Measurements from ENCODE around the gene SLC17A7.

SLC17A7 gene

DNA sequence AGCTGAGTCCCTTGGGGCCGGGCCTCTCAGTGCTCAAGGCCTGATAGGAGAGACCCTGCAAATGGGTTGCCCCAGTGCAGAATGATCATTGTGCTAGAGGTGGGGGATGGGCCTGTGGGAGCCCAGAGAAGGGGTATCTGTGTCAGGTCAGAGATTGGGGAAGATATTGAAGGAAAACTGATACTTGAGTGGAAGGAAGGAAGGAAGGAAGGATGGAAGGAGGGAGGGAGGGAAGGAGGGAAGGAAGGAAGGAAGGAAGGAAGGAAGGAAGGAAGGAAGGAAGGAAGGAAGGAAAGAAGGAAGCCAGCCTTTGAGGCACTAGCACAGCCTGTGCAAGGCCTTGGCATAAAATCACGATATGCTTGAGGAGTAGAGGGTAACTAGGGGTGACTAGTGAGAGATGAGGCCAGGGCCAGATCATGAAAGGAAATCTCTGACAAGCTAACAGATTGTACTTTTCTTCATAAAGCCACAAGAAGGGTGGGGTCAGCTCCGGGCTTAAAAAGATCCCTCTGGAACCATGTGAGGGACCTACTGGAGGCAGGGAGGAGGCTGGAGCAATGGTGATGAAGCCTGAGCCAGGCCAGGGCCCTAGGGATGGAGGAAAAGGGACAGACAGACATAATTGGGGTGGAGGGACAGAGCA is 29.5 kb downstream of the SLC17A7 start:
- FAIRE-seq (no peak), DNase-seq (ENCODE audit: insufficient read length) (no peak)
- TF ChIP-seq POLR2A (IDR thresholded peaks at IDR 0.05; ENCODE audit: low read depth, low read length) (no peak), POLR2AphosphoS5 (IDR thresholded peaks at IDR 0.05; ENCODE audit: low read depth, low read length) (no peak), TAF1 (IDR thresholded peaks at IDR 0.05; ENCODE audit: borderline replicate concordance, low read depth, low read length) (no peak)

- TF ChIP-seq TAF1 (IDR thresholded peaks at IDR 0.05; ENCODE audit: borderline replicate concordance, low read depth, low read length) (peak; percentile 34; the same call in 1 of the 2 replicates), POLR2A (IDR thresholded peaks at IDR 0.05; ENCODE audit: low read depth, low read length) (0 out of 2 replicates have a peak, but pooled peaks have one; percentile 23), POLR2AphosphoS5 (IDR thresholded peaks at IDR 0.05; ENCODE audit: low read depth, low read length) (no peak)
- DNase-seq (ENCODE audit: insufficient read length) (no peak), FAIRE-seq (peak; percentile 91)
Observed at GRCh38 chr19:49409441-49410029, 31.8 kb downstream of the SLC17A7 start.

DNA sequence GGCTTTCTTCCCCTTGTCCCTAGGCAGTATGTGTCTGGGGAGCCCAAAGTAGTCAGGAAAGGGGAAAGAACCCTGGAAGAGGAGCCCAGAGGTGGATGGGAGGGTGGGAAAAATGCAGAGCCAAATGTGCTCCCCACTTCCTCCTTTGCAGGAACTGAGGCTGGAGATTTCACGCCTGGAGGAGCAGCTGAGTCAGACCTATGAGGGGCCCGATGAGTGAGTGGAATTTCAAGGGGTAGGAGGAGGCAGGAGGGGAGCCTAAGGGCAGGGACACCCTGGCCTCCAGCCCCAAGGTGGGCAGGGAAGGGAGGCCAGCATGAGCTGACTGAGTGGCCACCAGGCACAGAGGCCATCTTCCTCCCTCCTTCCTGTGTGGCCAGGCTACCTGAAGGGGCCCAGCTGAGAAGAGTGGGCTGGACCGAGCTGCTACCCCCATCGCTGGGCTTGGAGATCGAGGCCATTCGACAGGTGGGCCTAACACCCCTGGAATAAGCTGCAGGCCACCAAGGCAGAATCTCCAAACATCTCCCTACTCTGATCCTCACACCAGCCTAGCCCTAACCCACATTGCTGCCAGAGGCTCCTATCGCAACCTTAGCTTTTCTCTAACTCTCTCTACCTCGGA is 32.4 kb downstream of the SLC17A7 start:
- FAIRE-seq, result peak; percentile 64
- no peak for DNase-seq (ENCODE audit: insufficient read length)
- TF ChIP-seq POLR2AphosphoS5 (IDR thresholded peaks at IDR 0.05; ENCODE audit: low read depth, low read length), result no peak
- no peak for TF ChIP-seq POLR2A (IDR thresholded peaks at IDR 0.05; ENCODE audit: low read depth, low read length)
- TF ChIP-seq TAF1 (IDR thresholded peaks at IDR 0.05; ENCODE audit: borderline replicate concordance, low read depth, low read length), result no peak

- TF ChIP-seq POLR2A (IDR thresholded peaks at IDR 0.05; ENCODE audit: low read depth, low read length) (no peak), TAF1 (IDR thresholded peaks at IDR 0.05; ENCODE audit: borderline replicate concordance, low read depth, low read length) (no peak), POLR2AphosphoS5 (IDR thresholded peaks at IDR 0.05; ENCODE audit: low read depth, low read length) (no peak)
- DNase-seq (ENCODE audit: insufficient read length), result no peak
Observed at GRCh38 chr19:49407482-49408015, 33.8 kb downstream of the SLC17A7 start.

GRCh38 chr19:49407079-49407478 is 34.2 kb downstream of the SLC17A7 start:
- TF ChIP-seq POLR2A (IDR thresholded peaks at IDR 0.05; ENCODE audit: low read depth, low read length) (no peak), POLR2AphosphoS5 (IDR thresholded peaks at IDR 0.05; ENCODE audit: low read depth, low read length) (no peak), TAF1 (IDR thresholded peaks at IDR 0.05; ENCODE audit: borderline replicate concordance, low read depth, low read length) (no peak)
- FAIRE-seq (no peak), DNase-seq (ENCODE audit: insufficient read length) (peak; percentile 13)

More at GRCh38 chr19:49407482-49408015, 33.8 kb downstream of the SLC17A7 start:
- FAIRE-seq, result no peak

DNA sequence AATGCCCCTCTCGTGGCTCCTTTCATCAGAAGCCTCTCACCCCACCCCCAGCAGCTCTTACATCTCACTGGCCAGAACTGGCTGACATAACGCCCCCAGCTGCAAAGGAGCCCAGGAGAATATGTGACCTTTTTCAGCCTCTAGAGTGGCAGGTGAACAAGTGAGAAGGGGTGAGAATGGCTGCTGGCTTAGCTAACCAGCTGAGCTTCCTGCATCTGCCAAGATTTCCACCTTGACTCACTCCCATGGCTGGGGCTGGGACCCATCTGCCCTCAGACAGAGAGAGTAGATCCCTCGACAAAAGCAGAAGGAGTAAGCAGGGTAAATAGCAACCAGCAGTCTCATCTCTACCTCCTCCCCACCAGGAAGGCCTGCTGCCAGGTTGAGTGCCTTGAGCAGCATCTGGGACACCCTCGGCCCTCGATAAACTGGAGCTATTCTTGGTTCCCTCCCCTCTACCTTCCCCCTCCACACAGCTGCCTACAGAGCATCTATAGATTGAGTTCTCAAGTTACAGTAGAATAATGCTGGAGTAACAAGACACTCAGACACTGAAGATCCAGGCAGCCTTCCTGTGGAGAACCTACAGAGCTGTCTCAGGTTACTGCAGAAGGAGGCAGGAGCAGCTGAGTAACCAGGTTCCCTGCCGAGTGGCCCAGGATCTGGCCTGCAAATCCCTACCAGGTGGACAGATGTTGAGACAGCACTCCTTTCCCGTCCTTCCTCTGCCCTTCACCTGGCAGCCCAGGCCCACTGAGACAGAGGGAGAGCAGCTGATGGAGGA is 37.7 kb downstream of the SLC17A7 start:
- FAIRE-seq (no peak), DNase-seq (ENCODE audit: insufficient read length) (no peak)
- TF ChIP-seq TAF1 (IDR thresholded peaks at IDR 0.05; ENCODE audit: borderline replicate concordance, low read depth, low read length), result no peak
- TF ChIP-seq POLR2AphosphoS5 (IDR thresholded peaks at IDR 0.05; ENCODE audit: low read depth, low read length), result no peak
- no peak for TF ChIP-seq POLR2A (IDR thresholded peaks at IDR 0.05; ENCODE audit: low read depth, low read length)

DNA sequence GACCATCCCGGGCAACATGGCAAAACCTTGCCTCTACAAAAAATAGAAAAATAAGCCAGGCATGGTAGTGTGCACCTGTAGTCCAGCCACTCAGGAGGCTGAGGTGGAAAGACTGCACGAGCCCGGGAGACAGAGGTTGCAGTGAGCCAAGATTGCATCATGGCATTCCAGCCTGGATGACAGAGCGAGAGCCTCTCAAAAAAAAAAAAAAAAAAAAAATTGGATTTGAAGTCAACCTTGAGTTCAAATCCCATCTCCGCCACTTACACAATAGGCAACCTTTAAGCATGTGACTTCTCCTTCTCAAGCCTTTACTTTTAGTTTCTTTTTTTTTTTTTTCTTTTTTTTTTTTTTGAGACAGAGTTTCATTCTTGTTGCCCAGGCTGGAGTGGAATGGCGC is 41.3 kb downstream of the SLC17A7 start:
- DNase-seq (ENCODE audit: insufficient read length) (no peak), FAIRE-seq (no peak)
- TF ChIP-seq TAF1 (IDR thresholded peaks at IDR 0.05; ENCODE audit: borderline replicate concordance, low read depth, low read length) (no peak), POLR2A (IDR thresholded peaks at IDR 0.05; ENCODE audit: low read depth, low read length) (no peak), POLR2AphosphoS5 (IDR thresholded peaks at IDR 0.05; ENCODE audit: low read depth, low read length) (no peak)

DNA sequence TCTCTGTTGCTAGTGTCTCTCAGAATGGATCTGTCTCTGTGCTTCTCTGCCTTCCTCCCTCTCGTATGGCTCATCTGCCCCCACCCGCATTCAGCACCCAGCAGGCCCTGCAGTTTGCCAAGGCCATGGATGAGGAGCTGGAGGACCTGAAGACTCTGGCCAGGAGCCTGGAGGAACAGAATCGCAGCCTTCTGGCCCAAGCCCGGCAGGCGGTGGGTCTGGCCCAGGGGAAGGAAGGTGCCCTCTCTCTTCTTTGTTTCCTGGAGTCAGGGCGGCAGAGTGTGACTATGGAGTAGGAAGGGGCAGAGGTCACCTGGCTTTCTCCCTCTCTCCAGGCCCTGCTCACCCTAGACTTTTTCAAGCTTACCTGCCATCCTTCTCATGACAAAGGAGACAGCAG is 42.4 kb downstream of the SLC17A7 start:
- no peak for FAIRE-seq
- no peak for DNase-seq (ENCODE audit: insufficient read length)
- no peak for TF ChIP-seq POLR2A (IDR thresholded peaks at IDR 0.05; ENCODE audit: low read depth, low read length)
- no peak for TF ChIP-seq TAF1 (IDR thresholded peaks at IDR 0.05; ENCODE audit: borderline replicate concordance, low read depth, low read length)
- no peak for TF ChIP-seq POLR2AphosphoS5 (IDR thresholded peaks at IDR 0.05; ENCODE audit: low read depth, low read length)

GRCh38 chr19:49398001-49398615 is 43.2 kb downstream of the SLC17A7 start:
- DNase-seq (ENCODE audit: insufficient read length), result no peak
- no peak for FAIRE-seq
- TF ChIP-seq POLR2AphosphoS5 (IDR thresholded peaks at IDR 0.05; ENCODE audit: low read depth, low read length), result no peak

DNA sequence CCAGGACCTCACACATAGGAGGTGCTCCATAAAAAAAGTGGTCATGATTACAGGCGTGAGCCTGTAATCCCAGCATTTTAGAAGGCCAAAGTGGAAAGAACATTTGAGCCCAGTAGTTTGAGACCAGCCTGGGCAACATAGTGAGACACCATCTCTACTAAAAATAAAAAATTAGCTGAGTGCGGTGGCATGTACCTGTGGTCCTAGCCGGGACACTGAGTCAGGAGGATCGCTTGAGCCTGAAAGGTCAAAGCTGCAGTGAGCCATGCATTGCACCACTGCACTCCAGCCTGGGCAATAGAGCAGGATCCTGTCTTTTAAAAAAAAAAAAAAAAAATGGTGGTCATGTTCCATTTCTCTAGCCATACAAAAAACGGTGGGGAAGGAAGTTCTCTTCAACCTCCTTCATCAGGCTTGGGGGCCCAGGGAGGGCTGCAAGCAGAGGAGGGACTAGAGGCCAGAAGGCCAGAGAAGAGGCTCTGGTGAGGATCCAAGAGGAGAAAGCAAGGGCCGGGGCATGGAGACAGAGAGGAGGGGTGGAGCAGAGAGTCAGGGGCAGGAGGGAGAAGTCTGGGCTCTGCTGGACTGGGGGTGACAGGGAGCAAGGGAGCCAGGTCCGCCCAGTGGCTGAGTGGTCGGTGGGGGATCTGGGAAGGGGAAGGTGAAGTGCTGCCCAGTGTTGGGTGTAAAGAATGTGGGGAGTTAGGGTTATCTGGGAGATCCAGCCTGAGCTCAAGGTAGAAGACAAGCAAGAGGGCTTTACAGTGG is 44.4 kb downstream of the SLC17A7 start:
- FAIRE-seq (no peak), DNase-seq (ENCODE audit: insufficient read length) (no peak)
- no peak for TF ChIP-seq TAF1 (IDR thresholded peaks at IDR 0.05; ENCODE audit: borderline replicate concordance, low read depth, low read length)

All from GM12892 (cell line).